Glomerular visceral epithelial cell (primary cell): ENCODE data around the gene CDC25B.

ENCODE experiments used
- DNase-seq: peaks from one replicate; pipeline ENCODE4 v3.0.0-alpha.2; 2016; ENCODE audit errors: extremely low spot score

Gene CDC25B

GRCh38 chr20:3763671-3764601 lies 32.2 kb upstream of the CDC25B start:
- DNase-seq: no peak

- DNase-seq: no peak
These were observed 31.5 kb upstream of the CDC25B start for GRCh38 chr20:3764659-3765058.

- no peak for DNase-seq
These were observed 30.8 kb upstream of the CDC25B start for GRCh38 chr20:3765171-3765882.

GRCh38 chr20:3766422-3767109 lies 29.5 kb upstream of the CDC25B start:
- DNase-seq: no peak

- no peak for DNase-seq
These were observed 29.0 kb upstream of the CDC25B start for GRCh38 chr20:3767110-3767426.

GRCh38 chr20:3767427-3768341 lies 28.4 kb upstream of the CDC25B start, which contains the start of gene ADISSP:
Gene ADISSP (minus strand): TSS chr20:3767753. CDS start chr20:3760100, 7,653 bp downstream.
- DNase-seq: peak; percentile 99

GRCh38 chr20:3768342-3769130 lies 27.6 kb upstream of the CDC25B start:
- peak; percentile 87 for DNase-seq

- DNase-seq: no peak
These were observed 24.5 kb upstream of the CDC25B start for GRCh38 chr20:3771552-3772058.

GRCh38 chr20:3775457-3776108 lies 20.5 kb upstream of the CDC25B start:
- no peak for DNase-seq

- DNase-seq: no peak
These were observed 18.8 kb upstream of the CDC25B start for GRCh38 chr20:3777381-3777715.

GRCh38 chr20:3777716-3778629 lies 18.1 kb upstream of the CDC25B start:
- DNase-seq: no peak

GRCh38 chr20:3778976-3779375 lies 17.1 kb upstream of the CDC25B start:
- no peak for DNase-seq

GRCh38 chr20:3781153-3781910 lies 14.8 kb upstream of the CDC25B start, which contains the start of gene SPEF1:
Gene SPEF1 (minus strand): TSS chr20:3781448. CDS start chr20:3781287, 161 bp downstream.
- peak; percentile 94 for DNase-seq

- no peak for DNase-seq
These were observed 13.5 kb upstream of the CDC25B start for GRCh38 chr20:3782597-3782996.

- DNase-seq: no peak
These were observed 13.0 kb upstream of the CDC25B start for GRCh38 chr20:3783068-3783489.

GRCh38 chr20:3783511-3784195 lies 12.5 kb upstream of the CDC25B start:
- DNase-seq: no peak

GRCh38 chr20:3784216-3784853 lies 11.8 kb upstream of the CDC25B start:
- no peak for DNase-seq
